ENCODE results near the gene RB1.

DNA sequence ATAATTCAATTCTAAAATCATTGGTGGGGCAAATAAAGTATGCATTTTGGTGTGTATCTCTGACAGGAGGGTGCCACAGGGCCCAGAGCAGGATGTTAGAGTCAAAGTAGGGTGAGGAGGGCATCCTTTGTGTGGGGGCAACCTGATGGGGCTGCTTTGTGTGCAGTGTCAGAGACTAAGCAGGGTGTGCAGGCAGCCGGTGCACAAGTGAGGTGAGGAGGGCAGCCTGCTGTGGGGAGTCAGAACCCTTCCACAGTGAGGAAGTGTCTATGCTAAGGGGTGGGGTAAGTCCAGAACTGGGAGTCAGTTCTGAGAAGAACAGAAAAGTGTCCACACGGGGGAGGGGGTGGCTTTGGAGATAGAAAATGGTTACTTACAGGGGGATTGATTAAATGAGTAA lies 40.7 kb downstream of the RB1 start:
- TF ChIP-seq, protein P1, sequence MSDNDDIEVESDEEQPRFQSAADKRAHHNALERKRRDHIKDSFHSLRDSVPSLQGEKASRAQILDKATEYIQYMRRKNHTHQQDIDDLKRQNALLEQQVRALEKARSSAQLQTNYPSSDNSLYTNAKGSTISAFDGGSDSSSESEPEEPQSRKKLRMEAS (CRISPR knock-in tag; IDR thresholded peaks at IDR 0.05): no peak
- TF ChIP-seq SP1 (CRISPR knock-in tag; conservative IDR thresholded peaks at IDR 0.05) (no peak), TCF7 (CRISPR knock-in tag; IDR thresholded peaks at IDR 0.05; ENCODE audit: low read depth) (no peak), MXD4 (CRISPR knock-in tag; IDR thresholded peaks at IDR 0.05; ENCODE audit: borderline replicate concordance) (no peak), ZNF138 (CRISPR knock-in tag; conservative IDR thresholded peaks at IDR 0.05) (no peak), TP53 (CRISPR knock-in tag; IDR thresholded peaks at IDR 0.05) (no peak), CREB1 (CRISPR knock-in tag; IDR thresholded peaks at IDR 0.05) (no peak), NFATC4 (CRISPR knock-in tag; IDR thresholded peaks at IDR 0.05) (no peak), ELF4 (CRISPR knock-in tag; IDR thresholded peaks at IDR 0.05; ENCODE audit: low read depth) (no peak)
- TF ChIP-seq, protein P2, sequence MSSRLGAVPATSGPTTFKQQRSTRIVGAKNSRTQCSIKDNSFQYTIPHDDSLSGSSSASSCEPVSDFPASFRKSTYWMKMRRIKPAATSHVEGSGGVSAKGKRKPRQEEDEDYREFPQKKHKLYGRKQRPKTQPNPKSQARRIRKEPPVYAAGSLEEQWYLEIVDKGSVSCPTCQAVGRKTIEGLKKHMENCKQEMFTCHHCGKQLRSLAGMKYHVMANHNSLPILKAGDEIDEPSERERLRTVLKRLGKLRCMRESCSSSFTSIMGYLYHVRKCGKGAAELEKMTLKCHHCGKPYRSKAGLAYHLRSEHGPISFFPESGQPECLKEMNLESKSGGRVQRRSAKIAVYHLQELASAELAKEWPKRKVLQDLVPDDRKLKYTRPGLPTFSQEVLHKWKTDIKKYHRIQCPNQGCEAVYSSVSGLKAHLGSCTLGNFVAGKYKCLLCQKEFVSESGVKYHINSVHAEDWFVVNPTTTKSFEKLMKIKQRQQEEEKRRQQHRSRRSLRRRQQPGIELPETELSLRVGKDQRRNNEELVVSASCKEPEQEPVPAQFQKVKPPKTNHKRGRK (CRISPR knock-in tag; IDR thresholded peaks at IDR 0.05; ENCODE audit: borderline replicate concordance): no peak
- TF ChIP-seq, protein P3, sequence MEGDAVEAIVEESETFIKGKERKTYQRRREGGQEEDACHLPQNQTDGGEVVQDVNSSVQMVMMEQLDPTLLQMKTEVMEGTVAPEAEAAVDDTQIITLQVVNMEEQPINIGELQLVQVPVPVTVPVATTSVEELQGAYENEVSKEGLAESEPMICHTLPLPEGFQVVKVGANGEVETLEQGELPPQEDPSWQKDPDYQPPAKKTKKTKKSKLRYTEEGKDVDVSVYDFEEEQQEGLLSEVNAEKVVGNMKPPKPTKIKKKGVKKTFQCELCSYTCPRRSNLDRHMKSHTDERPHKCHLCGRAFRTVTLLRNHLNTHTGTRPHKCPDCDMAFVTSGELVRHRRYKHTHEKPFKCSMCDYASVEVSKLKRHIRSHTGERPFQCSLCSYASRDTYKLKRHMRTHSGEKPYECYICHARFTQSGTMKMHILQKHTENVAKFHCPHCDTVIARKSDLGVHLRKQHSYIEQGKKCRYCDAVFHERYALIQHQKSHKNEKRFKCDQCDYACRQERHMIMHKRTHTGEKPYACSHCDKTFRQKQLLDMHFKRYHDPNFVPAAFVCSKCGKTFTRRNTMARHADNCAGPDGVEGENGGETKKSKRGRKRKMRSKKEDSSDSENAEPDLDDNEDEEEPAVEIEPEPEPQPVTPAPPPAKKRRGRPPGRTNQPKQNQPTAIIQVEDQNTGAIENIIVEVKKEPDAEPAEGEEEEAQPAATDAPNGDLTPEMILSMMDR (IDR thresholded peaks at IDR 0.05): no peak
- TF ChIP-seq, protein P4, sequence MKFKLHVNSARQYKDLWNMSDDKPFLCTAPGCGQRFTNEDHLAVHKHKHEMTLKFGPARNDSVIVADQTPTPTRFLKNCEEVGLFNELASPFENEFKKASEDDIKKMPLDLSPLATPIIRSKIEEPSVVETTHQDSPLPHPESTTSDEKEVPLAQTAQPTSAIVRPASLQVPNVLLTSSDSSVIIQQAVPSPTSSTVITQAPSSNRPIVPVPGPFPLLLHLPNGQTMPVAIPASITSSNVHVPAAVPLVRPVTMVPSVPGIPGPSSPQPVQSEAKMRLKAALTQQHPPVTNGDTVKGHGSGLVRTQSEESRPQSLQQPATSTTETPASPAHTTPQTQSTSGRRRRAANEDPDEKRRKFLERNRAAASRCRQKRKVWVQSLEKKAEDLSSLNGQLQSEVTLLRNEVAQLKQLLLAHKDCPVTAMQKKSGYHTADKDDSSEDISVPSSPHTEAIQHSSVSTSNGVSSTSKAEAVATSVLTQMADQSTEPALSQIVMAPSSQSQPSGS (CRISPR knock-in tag; IDR thresholded peaks at IDR 0.05; ENCODE audit: borderline replicate concordance, low read depth): no peak
